ENCODE measurements around the gene MAST1.

The MAST1 gene

DNA sequence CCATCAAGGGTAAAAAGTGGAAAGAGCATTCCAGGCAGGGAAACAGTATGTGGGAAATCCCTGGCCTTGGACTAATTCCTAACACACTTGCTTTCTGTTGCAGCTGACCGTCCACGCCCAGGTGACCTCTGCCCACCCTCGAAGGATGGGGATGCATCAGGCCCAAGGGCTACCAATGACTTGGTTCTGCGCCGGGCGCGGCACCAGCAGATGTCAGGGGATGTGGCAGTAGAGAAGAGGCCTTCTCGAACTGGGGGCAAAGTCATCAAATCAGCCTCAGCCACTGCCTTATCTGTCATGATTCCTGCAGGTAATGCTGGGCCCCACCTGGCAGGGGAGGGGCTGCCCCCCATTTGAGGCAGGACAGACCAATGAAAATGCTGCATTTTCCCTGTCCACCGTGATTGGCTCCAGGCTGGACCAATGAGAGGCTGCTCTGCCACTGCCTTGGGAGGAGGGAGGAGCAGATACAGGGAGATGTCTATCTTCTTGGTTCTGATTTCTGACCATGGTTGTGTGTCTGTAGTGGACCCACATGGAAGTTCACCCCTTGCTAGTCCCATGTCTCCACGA is 30.3 kb downstream of the MAST1 start:
- Histone ChIP-seq H3K4me3 (ENCODE audit: low read depth in 1 of 2, low read length in 2 of 2) (no peak overlapping the region), H3K36me3 (ENCODE audit: insufficient read depth, low read length) (no peaks in the 10 kb centered on the region), H3K27ac (ENCODE audit: low read depth, low read length) (no peak overlapping the region), H3K4me1 (ENCODE audit: insufficient read depth, low read length) (peaks cover 5% of the 10 kb centered on the region), H3K9ac (ENCODE audit: low read length) (no peak overlapping the region), H3K9me3 (ENCODE audit: low read length) (no peaks in the 10 kb centered on the region), H3K27me3 (ENCODE audit: control insufficient read depth in 1 of 2, insufficient read depth in 2 of 2, low read length in 2 of 2) (no peaks in the 10 kb centered on the region)

DNA sequence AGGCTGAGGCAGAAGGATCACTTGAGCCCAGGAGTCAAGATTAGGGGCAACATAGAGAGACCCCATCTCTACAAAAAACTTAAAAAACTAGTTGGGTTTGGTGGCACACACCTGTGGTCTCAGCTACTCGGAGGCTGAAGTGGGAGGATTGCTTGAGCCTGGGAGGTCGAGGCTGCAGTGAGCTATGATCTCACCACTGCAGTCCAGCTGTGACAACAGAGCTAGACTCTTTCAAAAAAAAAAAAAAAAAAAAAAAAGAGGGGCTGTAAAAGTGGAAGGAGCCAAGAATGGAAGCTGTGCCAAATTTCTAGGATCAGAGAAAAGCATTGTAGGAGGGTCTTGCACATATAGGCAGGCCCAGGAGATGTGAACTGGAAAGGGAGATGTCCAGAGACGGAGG is 33.4 kb downstream of the MAST1 start:
- Histone ChIP-seq H3K4me3 (ENCODE audit: low read depth in 1 of 2, low read length in 2 of 2) (no peak overlapping the region), H3K27me3 (ENCODE audit: control insufficient read depth in 1 of 2, insufficient read depth in 2 of 2, low read length in 2 of 2) (no peaks in the 10 kb centered on the region), H3K27ac (ENCODE audit: low read depth, low read length) (no peak overlapping the region), H3K4me1 (ENCODE audit: insufficient read depth, low read length) (peaks cover 5% of the 10 kb centered on the region), H3K36me3 (ENCODE audit: insufficient read depth, low read length) (no peaks in the 10 kb centered on the region), H3K9ac (ENCODE audit: low read length) (no peak overlapping the region), H3K9me3 (ENCODE audit: low read length) (no peaks in the 10 kb centered on the region)

DNA sequence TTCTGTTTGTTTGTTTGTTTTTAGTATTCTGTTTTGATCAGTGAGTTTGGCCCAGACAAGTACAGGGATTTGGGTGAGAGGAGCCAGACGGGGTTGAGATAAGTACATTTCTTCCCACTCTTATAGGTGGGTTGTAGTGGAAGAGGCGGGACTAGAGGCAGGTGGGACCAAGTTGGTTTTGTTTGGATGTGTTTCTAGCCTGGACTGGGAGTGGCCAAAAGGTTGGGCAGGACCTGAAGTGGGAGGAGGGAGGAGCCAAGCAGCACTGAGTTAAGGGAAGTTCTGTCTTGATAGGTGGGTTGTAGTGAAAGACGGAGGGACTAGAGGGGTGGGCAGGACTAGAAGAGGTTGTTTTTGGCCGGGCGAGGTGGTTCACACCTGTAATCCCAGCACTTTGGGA is 33.9 kb downstream of the MAST1 start:
- H3K4me1 ChIP-seq (ENCODE audit: insufficient read depth, low read length) = peaks cover 2% of the 10 kb centered on the region
- H3K9ac ChIP-seq (ENCODE audit: low read length) = no peak overlapping the region
- H3K9me3 ChIP-seq (ENCODE audit: low read length) = no peaks in the 10 kb centered on the region
- no peaks in the 10 kb centered on the region for H3K27me3 ChIP-seq (ENCODE audit: control insufficient read depth in 1 of 2, insufficient read depth in 2 of 2, low read length in 2 of 2)
- H3K4me3 ChIP-seq (ENCODE audit: low read depth in 1 of 2, low read length in 2 of 2) = no peak overlapping the region
- H3K36me3 ChIP-seq (ENCODE audit: insufficient read depth, low read length) = no peaks in the 10 kb centered on the region
- H3K27ac ChIP-seq (ENCODE audit: low read depth, low read length) = no peak overlapping the region

DNA sequence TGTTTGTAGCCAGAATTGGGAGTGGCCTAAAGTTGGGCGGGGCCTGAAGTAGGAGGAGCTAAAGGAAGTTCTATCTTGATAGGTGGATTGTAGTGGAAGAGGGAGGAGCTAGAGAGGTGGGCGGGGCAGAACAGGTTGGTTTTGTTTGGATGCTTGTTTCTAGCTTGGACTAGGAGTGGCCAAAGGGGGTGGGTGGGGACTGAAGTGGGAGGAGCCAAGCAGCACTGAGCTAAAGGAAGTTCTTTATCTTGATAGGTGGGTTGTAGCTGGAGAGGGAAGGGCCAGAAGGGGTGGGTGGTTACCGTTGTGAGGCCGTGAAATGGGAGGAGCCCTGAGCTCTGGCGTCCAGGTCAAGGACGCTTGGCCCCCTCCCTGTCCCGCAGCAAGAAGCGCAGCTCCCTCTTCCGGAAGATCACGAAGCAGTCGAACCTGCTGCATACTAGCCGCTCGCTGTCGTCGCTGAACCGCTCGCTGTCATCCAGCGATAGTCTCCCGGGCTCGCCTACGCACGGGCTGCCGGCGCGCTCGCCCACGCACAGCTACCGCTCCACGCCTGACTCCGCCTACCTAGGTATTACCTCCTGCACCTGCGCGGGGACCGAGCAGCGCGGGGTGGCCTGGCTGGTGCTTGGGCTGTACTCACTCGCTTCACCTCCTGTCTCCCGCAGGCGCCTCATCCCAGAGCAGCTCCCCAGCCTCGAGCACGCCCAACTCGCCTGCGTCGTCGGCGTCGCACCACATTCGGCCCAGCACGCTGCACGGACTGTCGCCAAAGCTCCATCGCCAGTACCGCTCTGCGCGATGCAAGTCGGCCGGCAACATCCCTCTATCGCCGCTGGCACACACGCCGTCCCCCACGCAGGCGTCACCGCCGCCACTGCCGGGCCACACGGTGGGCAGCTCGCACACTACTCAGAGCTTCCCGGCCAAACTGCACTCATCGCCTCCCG is 34.9 kb downstream of the MAST1 start:
- Histone ChIP-seq H3K4me1 (ENCODE audit: insufficient read depth, low read length) (no peaks in the 10 kb centered on the region), H3K36me3 (ENCODE audit: insufficient read depth, low read length) (peaks cover 5% of the 10 kb centered on the region), H3K9ac (ENCODE audit: low read length) (no peak overlapping the region), H3K9me3 (ENCODE audit: low read length) (no peaks in the 10 kb centered on the region), H3K4me3 (ENCODE audit: low read depth in 1 of 2, low read length in 2 of 2) (no peak overlapping the region), H3K27me3 (ENCODE audit: control insufficient read depth in 1 of 2, insufficient read depth in 2 of 2, low read length in 2 of 2) (no peaks in the 10 kb centered on the region), H3K27ac (ENCODE audit: low read depth, low read length) (no peak overlapping the region)

GRCh38 chr19:12873891-12874745 is 35.8 kb downstream of the MAST1 start:
- no peak overlapping the region for H3K27ac ChIP-seq (ENCODE audit: low read depth, low read length)
- H3K4me3 ChIP-seq (ENCODE audit: low read depth in 1 of 2, low read length in 2 of 2) = no peak overlapping the region
- no peaks in the 10 kb centered on the region for H3K4me1 ChIP-seq (ENCODE audit: insufficient read depth, low read length)
- no peaks in the 10 kb centered on the region for H3K9me3 ChIP-seq (ENCODE audit: low read length)
- H3K27me3 ChIP-seq (ENCODE audit: control insufficient read depth in 1 of 2, insufficient read depth in 2 of 2, low read length in 2 of 2) = no peaks in the 10 kb centered on the region
- H3K9ac ChIP-seq (ENCODE audit: low read length) = no peak overlapping the region
- H3K36me3 ChIP-seq (ENCODE audit: insufficient read depth, low read length) = peaks cover 8% of the 10 kb centered on the region

DNA sequence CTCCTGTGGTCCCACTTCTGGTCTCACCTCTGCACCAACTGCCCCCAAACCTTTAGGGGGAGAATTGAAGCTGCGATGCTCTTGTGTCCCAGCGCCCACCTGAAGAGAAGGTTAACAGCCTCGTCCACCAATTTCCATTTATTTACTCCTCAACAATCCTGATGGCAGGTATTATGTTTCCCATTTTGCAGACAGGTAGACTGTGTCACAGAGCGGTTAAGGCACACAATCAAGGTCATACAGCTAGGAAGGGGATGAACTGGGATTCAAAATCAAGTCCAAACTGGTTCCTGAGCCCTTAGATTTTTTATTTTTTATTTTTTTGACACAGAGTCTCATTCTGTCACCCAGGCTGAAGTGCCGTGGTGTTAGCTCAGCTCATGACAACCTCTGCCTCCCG is 36.8 kb downstream of the MAST1 start:
- no peaks in the 10 kb centered on the region for H3K27me3 ChIP-seq (ENCODE audit: control insufficient read depth in 1 of 2, insufficient read depth in 2 of 2, low read length in 2 of 2)
- H3K4me1 ChIP-seq (ENCODE audit: insufficient read depth, low read length) = peaks cover under 1% of the 10 kb centered on the region
- peaks cover 8% of the 10 kb centered on the region for H3K36me3 ChIP-seq (ENCODE audit: insufficient read depth, low read length)
- no peaks in the 10 kb centered on the region for H3K9me3 ChIP-seq (ENCODE audit: low read length)
- H3K4me3 ChIP-seq (ENCODE audit: low read depth in 1 of 2, low read length in 2 of 2) = no peak overlapping the region
- H3K27ac ChIP-seq (ENCODE audit: low read depth, low read length) = no peak overlapping the region
- no peak overlapping the region for H3K9ac ChIP-seq (ENCODE audit: low read length)

GRCh38 chr19:12880551-12881171 is 42.3 kb downstream of the MAST1 start:
- H3K9me3 ChIP-seq (ENCODE audit: low read length) = no peaks in the 10 kb centered on the region
- peaks cover 8% of the 10 kb centered on the region for H3K36me3 ChIP-seq (ENCODE audit: insufficient read depth, low read length)
- H3K4me1 ChIP-seq (ENCODE audit: insufficient read depth, low read length) = peaks cover 3% of the 10 kb centered on the region
- peak overlapping the region; percentile 73 to 75 for H3K4me3 ChIP-seq (ENCODE audit: low read depth in 1 of 2, low read length in 2 of 2)
- H3K9ac ChIP-seq (ENCODE audit: low read length) = peak overlapping the region; percentile 34
- peaks cover 5 to 16% of the 10 kb centered on the region in 2 donors for H3K27me3 ChIP-seq (ENCODE audit: control insufficient read depth in 1 of 2, insufficient read depth in 2 of 2, low read length in 2 of 2)
- H3K27ac ChIP-seq (ENCODE audit: low read depth, low read length) = peak overlapping the region; percentile 81

GRCh38 chr19:12881172-12881808 is 43.0 kb downstream of the MAST1 start, which contains the start of gene DNASE2:
DNASE2 (minus strand) TSS chr19:12881449; CDS start chr19:12881375, 74 bp downstream.
- peaks cover 8% of the 10 kb centered on the region for H3K36me3 ChIP-seq (ENCODE audit: insufficient read depth, low read length)
- peak within 1 kb of the TSS; percentile 34 for H3K9ac ChIP-seq (ENCODE audit: low read length)
- H3K9me3 ChIP-seq (ENCODE audit: low read length) = no peaks in the 10 kb centered on the region
- peak within 1 kb of the TSS; percentile 81 for H3K27ac ChIP-seq (ENCODE audit: low read depth, low read length)
- peak within 1 kb of the TSS; percentile 73 to 75 for H3K4me3 ChIP-seq (ENCODE audit: low read depth in 1 of 2, low read length in 2 of 2)
- H3K27me3 ChIP-seq (ENCODE audit: control insufficient read depth in 1 of 2, insufficient read depth in 2 of 2, low read length in 2 of 2) = peaks cover 6 to 20% of the 10 kb centered on the region in 2 donors
- peaks cover 3% of the 10 kb centered on the region for H3K4me1 ChIP-seq (ENCODE audit: insufficient read depth, low read length)

- H3K27ac ChIP-seq (ENCODE audit: low read depth, low read length) = no peak overlapping the region
- H3K4me3 ChIP-seq (ENCODE audit: low read depth in 1 of 2, low read length in 2 of 2) = no peak overlapping the region
- H3K9ac ChIP-seq (ENCODE audit: low read length) = no peak overlapping the region
Measured at GRCh38 chr19:12882589-12882988, 44.3 kb downstream of the MAST1 start.

DNA sequence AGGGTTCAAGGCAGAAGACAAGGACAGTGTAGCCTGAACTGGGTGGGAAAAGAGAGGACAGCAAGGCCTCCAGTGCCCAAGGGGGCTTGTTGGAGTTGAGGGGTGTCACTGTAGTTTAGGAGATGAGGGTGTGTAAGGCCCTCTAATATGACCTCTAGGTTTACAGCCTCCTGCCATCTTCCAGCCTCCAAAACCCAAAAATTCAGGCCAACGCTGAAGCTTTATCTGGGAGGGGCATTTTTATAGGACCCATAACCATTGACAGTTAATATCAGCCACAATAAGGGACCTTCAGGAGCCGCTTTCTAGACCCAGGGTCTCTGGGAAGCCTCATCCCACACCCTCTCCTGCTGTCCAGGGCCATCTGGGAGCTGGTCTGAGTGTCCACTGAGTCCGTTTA is 45.9 kb downstream of the MAST1 start:
- no peak overlapping the region for H3K9ac ChIP-seq (ENCODE audit: low read length)
- H3K27me3 ChIP-seq (ENCODE audit: control insufficient read depth in 1 of 2, insufficient read depth in 2 of 2, low read length in 2 of 2) = peaks cover 11 to 20% of the 10 kb centered on the region in 2 donors
- no peak overlapping the region for H3K4me3 ChIP-seq (ENCODE audit: low read depth in 1 of 2, low read length in 2 of 2)
- H3K9me3 ChIP-seq (ENCODE audit: low read length) = no peaks in the 10 kb centered on the region
- H3K4me1 ChIP-seq (ENCODE audit: insufficient read depth, low read length) = peaks cover 3% of the 10 kb centered on the region
- H3K36me3 ChIP-seq (ENCODE audit: insufficient read depth, low read length) = no peaks in the 10 kb centered on the region
- no peak overlapping the region for H3K27ac ChIP-seq (ENCODE audit: low read depth, low read length)

More at GRCh38 chr19:12882589-12882988, 44.3 kb downstream of the MAST1 start:
- Histone ChIP-seq H3K27me3 (ENCODE audit: control insufficient read depth in 1 of 2, insufficient read depth in 2 of 2, low read length in 2 of 2) (peaks cover 11 to 20% of the 10 kb centered on the region in 2 donors), H3K4me1 (ENCODE audit: insufficient read depth, low read length) (peaks cover 3% of the 10 kb centered on the region), H3K9me3 (ENCODE audit: low read length) (no peaks in the 10 kb centered on the region), H3K36me3 (ENCODE audit: insufficient read depth, low read length) (peaks cover 8% of the 10 kb centered on the region)

Measured in muscle layer of colon (tissue), 2 donors.